HG02943 (cell line): ENCODE results near the gene ESYT1.

Source experiments
- ATAC-seq: cut with Tn5 transposase; IDR thresholded peaks from one replicate; pipeline ENCODE4 v1.9.1; 2021; ENCODE audit warnings: mild to moderate bottlenecking, low read depth, moderate library complexity; ENCODE audit not compliant: unreplicated experiment

The ESYT1 gene, protein sequence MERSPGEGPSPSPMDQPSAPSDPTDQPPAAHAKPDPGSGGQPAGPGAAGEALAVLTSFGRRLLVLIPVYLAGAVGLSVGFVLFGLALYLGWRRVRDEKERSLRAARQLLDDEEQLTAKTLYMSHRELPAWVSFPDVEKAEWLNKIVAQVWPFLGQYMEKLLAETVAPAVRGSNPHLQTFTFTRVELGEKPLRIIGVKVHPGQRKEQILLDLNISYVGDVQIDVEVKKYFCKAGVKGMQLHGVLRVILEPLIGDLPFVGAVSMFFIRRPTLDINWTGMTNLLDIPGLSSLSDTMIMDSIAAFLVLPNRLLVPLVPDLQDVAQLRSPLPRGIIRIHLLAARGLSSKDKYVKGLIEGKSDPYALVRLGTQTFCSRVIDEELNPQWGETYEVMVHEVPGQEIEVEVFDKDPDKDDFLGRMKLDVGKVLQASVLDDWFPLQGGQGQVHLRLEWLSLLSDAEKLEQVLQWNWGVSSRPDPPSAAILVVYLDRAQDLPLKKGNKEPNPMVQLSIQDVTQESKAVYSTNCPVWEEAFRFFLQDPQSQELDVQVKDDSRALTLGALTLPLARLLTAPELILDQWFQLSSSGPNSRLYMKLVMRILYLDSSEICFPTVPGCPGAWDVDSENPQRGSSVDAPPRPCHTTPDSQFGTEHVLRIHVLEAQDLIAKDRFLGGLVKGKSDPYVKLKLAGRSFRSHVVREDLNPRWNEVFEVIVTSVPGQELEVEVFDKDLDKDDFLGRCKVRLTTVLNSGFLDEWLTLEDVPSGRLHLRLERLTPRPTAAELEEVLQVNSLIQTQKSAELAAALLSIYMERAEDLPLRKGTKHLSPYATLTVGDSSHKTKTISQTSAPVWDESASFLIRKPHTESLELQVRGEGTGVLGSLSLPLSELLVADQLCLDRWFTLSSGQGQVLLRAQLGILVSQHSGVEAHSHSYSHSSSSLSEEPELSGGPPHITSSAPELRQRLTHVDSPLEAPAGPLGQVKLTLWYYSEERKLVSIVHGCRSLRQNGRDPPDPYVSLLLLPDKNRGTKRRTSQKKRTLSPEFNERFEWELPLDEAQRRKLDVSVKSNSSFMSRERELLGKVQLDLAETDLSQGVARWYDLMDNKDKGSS

GRCh38 chr12:56127888-56128669 lies at the start of gene ESYT1:
Gene ESYT1 (plus strand): TSS chr12:56128267. CDS start chr12:56128320, 53 bp downstream.
- ATAC-seq: peak; percentile 84

- ATAC-seq: no peak
Observed at GRCh38 chr12:56078427-56078826, 49.6 kb upstream of the ESYT1 start.

GRCh38 chr12:56078931-56079722 lies 48.9 kb upstream of the ESYT1 start:
- no peak for ATAC-seq

DNA sequence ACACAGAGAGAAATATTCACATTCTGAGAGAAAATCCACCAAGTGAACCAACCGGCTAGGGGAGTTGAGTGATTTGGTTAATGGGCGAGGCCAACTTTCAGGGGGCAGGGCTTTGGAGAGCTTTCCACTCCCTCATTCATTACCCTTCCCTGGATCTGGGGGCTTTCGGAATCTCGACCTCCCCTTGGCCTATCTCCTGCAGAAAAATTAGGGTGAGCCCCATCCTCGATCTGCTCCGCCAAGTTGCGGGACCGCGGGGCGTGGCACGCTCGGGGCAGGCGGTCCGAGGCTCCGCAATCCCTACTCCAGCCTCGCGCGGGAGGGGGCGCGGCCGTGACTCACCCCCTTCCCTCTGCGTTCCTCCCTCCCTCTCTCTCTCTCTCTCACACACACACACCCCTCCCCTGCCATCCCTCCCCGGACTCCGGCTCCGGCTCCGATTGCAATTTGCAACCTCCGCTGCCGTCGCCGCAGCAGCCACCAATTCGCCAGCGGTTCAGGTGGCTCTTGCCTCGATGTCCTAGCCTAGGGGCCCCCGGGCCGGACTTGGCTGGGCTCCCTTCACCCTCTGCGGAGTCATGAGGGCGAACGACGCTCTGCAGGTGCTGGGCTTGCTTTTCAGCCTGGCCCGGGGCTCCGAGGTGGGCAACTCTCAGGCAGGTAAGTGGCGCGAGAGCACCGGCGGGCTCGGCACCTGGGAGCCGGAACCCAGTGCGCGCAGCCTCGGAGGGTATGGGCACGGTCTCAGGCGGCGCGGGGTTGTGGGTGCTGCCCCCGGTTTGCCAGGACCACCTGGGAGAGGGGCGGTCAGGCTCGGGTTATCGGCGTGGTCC lies 48.1 kb upstream of the ESYT1 start, which contains the start of gene ERBB3:
TSS of gene ERBB3 (plus strand) at position 443 of the 833 bp plus-strand sequence. CDS start at position 579, 136 bp downstream.
- ATAC-seq: no peak

DNA sequence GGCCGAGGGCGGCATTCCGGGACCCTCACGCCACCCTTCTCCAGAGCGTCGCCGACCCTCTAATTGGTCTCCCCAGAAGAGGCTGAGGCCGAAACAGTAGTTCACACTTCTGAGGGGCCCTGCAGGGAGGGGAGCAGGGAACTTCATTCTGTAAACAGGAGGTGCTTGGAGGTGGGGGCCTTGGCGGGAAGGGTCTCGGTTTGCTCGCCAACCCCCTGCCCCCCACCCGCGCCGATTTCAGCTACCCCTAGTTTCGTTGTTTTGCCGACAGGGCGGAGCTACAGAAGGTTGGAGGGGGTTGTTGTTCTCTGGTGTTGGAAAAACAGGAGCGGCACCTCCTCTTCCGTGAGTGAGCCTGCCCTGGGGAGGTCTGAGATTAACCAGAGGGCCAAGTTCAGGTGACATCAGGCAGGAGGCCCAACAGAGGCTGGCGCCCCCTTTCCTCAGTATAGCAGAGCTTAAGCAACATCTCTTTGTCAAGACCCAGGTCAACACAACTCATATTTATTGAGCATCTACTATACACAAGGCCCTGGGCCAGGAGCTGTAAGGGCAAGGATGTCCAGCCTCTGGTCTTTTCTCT lies 47.4 kb upstream of the ESYT1 start:
- ATAC-seq: no peak

GRCh38 chr12:56081393-56082347 lies 46.4 kb upstream of the ESYT1 start:
- no peak for ATAC-seq

DNA sequence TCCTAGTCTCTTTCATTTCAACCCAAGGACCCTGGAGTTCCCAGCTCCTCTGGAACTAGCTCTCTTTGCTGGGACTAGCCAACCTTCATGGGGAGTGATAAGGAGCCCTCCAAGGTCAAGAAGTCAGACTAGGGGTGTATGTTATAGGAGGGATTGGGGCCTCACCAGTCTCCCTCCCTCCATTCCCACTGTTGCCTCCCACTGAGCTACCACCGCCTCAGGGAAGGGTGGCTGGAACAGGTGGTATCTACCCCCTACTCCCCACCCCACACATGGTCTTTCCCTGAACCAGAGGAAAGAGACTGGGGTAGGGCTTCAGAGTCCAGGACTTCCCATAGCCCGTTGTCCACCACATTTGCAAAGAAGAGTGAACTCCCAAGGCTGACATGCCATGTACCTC lies 45.7 kb upstream of the ESYT1 start:
- ATAC-seq: no peak

DNA sequence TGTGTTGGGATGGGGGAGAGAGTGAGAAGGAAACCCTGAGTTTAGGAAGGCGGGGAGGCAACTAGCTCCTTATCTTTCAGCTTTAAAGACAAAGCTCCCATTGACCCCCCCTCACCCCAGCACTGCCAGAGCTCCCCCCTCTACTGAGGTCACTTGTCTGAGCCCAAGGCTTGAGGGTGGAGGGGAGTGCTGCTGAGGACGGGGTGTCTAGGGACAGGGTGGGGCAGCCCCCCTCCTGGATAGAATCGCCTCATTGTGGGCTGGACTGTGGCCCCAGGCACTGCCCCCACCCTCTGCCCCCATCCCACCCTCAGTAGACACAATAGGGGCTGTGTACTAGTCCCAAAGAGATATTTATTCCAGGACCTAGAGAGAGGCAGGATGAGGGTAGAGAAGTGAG lies 45.1 kb upstream of the ESYT1 start:
- ATAC-seq: no peak

GRCh38 chr12:56084958-56085543 lies 43.0 kb upstream of the ESYT1 start:
- ATAC-seq: no peak

GRCh38 chr12:56086096-56086495 lies 42.0 kb upstream of the ESYT1 start:
- no peak for ATAC-seq

DNA sequence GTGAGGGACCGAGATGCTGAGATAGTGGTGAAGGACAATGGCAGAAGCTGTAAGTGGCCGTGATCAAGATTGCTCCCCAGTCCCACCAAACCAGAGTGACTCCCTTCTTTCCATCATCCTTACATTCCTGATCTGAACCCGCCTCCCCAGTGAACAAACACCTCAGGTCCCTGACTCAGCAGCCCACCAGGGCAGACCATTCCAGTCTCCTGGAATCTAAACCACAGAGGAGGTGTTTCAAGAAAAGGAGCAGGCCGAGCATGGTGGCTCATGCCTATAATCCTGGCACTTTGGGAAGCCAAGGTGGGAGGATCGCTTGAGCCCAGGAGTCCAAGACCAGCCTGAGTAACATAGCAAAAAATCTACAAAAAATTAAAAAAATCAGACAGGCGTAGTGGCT lies 41.5 kb upstream of the ESYT1 start:
- ATAC-seq: no peak

DNA sequence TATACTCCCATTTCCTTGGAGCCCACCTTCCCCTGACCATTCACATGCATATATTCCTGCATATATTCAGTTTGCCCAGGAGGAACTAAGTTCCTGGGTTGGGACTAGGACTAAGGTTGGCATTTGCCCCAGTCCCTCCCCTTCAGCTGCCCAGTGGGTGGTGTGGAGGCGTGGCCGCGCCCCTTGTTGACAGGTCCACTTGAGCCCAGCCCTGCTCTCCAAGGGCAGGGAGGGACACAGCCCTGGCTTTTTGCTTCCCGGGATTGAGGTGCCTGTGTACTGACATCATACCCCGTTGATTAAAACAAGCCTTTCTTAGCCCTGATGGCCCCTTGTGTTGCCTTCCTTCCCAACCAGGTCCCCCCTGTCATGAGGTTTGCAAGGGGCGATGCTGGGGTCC lies 40.8 kb upstream of the ESYT1 start:
- ATAC-seq: no peak

DNA sequence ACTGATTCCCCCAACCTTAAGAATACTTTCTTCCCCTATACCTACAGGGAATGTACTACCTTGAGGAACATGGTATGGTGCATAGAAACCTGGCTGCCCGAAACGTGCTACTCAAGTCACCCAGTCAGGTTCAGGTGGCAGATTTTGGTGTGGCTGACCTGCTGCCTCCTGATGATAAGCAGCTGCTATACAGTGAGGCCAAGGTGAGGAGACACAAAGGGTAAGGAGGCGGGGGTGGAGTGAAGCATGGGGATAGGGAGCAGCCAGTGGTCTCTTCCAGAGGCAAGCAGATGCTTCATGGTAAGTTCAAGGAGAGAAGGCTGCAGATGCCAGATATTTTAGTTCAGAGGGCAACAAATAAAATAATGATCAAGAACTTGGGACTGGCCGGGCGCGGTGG lies 30.3 kb upstream of the ESYT1 start:
- no peak for ATAC-seq

GRCh38 chr12:56098592-56098991 lies 29.5 kb upstream of the ESYT1 start:
- no peak for ATAC-seq

- ATAC-seq: no peak
Observed at GRCh38 chr12:56099787-56100186, 28.3 kb upstream of the ESYT1 start.

- no peak for ATAC-seq
Observed at GRCh38 chr12:56101045-56101444, 27.0 kb upstream of the ESYT1 start.

GRCh38 chr12:56102683-56103065 lies 25.4 kb upstream of the ESYT1 start:
- ATAC-seq: no peak
